Retina (tissue), 1 donor: ENCODE measurements around the gene TET2.

Experiments
- DNase-seq: peaks from one replicate; pipeline ENCODE4 v3.0.0-alpha.2; 2016

TET2 gene

GRCh38 chr4:105304085-105304484 lies 157.4 kb downstream of the TET2 start:
- DNase-seq = no peak

DNA sequence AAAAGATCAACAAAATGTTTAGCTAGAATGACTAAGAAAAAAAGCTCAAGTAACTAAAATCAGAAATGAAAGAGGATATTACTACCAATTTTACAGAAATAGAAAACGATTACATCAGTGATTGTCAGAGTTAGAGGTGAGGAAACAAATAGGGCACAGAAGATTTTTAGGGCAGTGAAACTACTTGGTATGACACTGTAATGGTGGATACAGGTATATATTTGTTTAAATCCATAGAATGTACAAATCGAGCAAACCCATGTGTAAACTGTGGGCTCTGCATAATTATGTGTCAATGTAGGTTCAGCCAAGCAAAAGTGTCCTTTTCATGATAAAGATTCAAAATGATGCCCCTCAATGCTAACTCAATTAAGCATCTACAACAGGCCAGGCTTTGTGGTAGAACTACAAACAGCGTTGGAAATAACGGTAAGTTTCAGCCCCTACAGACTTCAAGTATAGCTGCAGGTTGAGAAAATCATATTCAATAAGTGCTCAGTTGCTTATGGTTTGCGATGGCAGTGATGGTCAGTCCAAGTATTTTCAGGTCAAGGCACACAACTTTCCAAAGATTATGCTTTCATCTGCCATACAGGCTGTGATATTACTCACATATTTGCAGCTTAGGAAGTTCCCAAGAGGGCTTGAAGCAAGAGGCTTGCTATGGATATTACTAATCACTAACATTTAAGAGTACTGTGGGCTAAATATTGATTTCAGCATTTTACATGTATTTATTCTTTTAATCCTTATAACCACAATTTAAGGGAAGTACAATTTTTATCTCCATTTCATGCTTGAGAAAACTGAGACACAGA lies 158.6 kb downstream of the TET2 start:
- DNase-seq = no peak

DNA sequence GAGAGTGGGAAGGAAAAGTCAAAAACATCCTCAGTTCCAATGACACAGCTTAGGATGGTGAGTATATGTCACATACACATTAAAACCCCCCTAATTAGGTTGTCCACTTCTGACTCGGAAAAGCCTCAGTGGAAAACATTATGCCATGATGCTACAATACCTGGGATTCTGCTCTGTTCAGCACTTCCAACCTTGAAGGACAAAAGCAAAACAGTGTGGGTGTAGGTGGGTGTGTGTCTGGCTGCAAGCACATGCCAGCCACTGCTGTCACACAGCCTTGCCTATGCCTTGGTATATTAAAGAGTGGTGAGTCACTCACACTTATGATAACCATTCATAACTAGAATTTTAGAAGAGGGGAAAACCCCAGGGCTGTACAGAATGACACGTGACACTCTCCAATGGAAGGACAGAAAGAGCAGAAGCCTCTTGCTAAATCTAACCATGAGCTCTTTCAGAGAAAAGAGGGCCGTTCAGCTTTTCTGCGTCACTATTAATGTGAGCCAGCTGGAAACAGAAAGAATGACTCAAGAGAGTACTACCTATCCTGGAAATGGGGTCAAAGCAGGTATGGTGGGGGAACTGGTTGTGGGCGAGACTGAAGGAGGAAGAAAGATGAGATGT lies 159.6 kb downstream of the TET2 start:
- DNase-seq = no peak

DNA sequence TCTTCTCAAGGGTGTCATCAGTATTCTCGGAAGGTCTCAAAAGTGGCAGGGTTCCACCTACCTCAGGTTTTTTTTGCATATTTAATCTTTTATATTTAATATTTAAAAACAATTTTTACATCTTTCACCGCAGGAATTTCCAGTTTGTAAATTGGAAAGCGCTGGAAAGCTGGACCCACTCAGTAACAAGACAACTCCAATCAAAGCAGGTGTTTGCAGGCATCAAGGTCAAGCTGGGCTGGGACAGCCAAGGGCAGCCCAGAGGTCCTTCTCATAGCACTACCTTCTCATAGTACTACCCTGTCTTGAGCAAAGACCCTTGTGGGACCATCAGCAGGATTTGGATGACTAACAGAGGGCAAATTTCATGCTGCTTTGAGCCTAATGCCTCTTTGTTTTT lies 160.1 kb downstream of the TET2 start:
- DNase-seq = no peak

- DNase-seq = no peak
These were observed 171.8 kb downstream of the TET2 start for GRCh38 chr4:105318486-105318885.

- no peak for DNase-seq
These were observed 180.5 kb downstream of the TET2 start for GRCh38 chr4:105327222-105327621.

DNA sequence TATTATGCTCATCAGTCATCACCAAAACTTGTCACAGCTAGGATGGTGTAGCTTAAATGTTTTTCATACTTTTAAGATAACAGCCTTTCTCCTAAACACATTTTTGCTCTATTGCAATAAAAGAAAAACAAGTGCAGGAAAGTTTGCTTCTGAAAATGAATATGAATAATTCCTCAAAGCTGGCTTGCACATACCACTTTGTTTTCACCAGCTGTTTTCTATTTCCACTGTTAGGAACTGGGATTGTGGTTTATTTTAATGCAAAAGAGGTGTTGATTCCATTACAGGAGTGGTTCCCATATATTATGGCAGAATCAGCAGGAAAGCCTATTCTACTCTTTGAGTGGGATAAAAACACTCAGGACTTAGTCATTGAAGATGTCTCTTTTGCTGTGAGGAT lies 181.3 kb downstream of the TET2 start:
- DNase-seq = no peak

DNA sequence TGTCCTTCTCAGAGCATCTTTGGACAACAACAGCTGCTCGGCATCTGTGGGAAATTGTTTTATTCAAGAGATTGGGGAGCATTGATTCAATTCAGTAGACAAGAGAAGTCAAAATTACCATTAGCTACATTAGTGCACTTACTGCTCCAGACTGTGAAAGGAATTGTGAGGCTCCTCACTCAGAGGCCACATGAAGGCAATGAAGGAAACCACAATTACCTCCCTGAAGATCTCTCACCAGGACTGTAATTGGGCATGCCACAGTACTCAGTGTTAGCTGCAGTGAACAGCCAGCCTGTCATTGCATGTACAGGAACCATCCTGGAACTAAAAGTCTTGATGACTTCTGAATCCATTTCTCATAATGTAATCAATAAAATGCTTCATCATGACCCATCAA lies 182.4 kb downstream of the TET2 start:
- DNase-seq = no peak
